Spleen (tissue), 11 donors: ENCODE data around the gene MCM10. TPM values are rescaled to one million over a fixed set of nuclear protein-coding genes. Genes with fewer than 3 reads are reported as not detected.

Experiments
- DNase-seq: peaks from one replicate; pipeline ENCODE4 v3.0.0-alpha.2; 2020
- H3K27ac ChIP-seq, 8 donors: fragments of 200-600 bp; sonication (generic) in 7 of 8; 1 replicate in 4 of 8; 2 replicates in 4 of 8; pipeline versions ENCODE4 v1.5.0 to v1.8.0; 2016 to 2021; ENCODE audit warnings: inconsistent platforms in 4 of 8, mild to moderate bottlenecking in 4 of 8, moderate library complexity in 1 of 8
- H3K27me3 ChIP-seq, 7 donors: fragments of 200-600 bp; sonication (generic) in 6 of 7; replicated peaks in 1 of 7; 1 replicate in 4 of 7; 2 replicates in 3 of 7; pipeline versions ENCODE4 v1.5.0 to v1.8.0; 2016 to 2021; ENCODE audit warnings: inconsistent platforms in 3 of 7, mild to moderate bottlenecking in 1 of 7
- H3K36me3 ChIP-seq, 6 donors: fragments of 200-600 bp; sonication (generic) in 5 of 6; 1 replicate in 4 of 6; 2 replicates in 2 of 6; pipeline versions ENCODE4 v1.5.0 to v1.8.0; 2016 to 2021; ENCODE audit warnings: inconsistent platforms in 2 of 6
- H3K4me1 ChIP-seq, 6 donors: fragments of 200-600 bp; sonication (generic) in 5 of 6; 1 replicate in 3 of 6; 2 replicates in 3 of 6; pipeline versions ENCODE4 v1.5.0 to v1.8.0; 2016 to 2021; ENCODE audit warnings: inconsistent platforms in 3 of 6
- H3K4me3 ChIP-seq, 8 donors: fragments of 200-600 bp; sonication (generic) in 7 of 8; 1 replicate in 4 of 8; 2 replicates in 4 of 8; pipeline versions ENCODE4 v1.5.0 to v1.8.0; 2016 to 2021; ENCODE audit warnings: inconsistent platforms in 4 of 8, mild to moderate bottlenecking in 4 of 8, moderate library complexity in 2 of 8
- H3K9me3 ChIP-seq, 8 donors: fragments of 200-600 bp; sonication (generic) in 7 of 8; 1 replicate in 4 of 8; 2 replicates in 4 of 8; pipeline versions ENCODE4 v1.5.0 to v1.8.0; 2016 to 2021; ENCODE audit warnings: inconsistent platforms in 4 of 8
- POLR2A ChIP-seq, 3 donors: fragments of 450-650 bp; IDR thresholded peaks; one replicate each; pipeline ENCODE4 v1.5.1; 2017; ENCODE audit warnings: antibody characterized with exemption in 3 of 3, mild to moderate bottlenecking in 1 of 3
- POLR2AphosphoS5 ChIP-seq, 3 donors: sonication (generic); formaldehyde crosslinking; IDR thresholded peaks; one replicate each; pipeline ENCODE4 v1.5.1; 2017; ENCODE audit warnings: antibody characterized with exemption in 3 of 3
- WGBS, 5 donors: extraction: QIAGEN DNeasy Blood & Tissue Kit in 3 of 5; methylation state at CpG; one replicate each; pipeline versions ENCODE4 v1.1.5 to v1.1.7; 2013 to 2018; 5-methylcytosine and 5-hydroxymethylcytosine counted together
- intact Hi-C: fragments of 100-400 bp; cut with DNase I; formaldehyde crosslinking; loops from one replicate; pipeline ENCODE4 v1.15.0; 2023; ENCODE audit warnings: low total_unique reads
- polyA plus RNA-seq, 3 donors: library from polyadenylated mRNA; stranded (reverse); fragments of 200-250 nt; gene quantifications; one replicate each; pipeline ENCODE4 v1.2.1, GENCODE V29; 2013
- total RNA-seq, 7 donors: library from RNA; depleted of rRNA in 3 of 7; stranded (reverse); fragments of >200 nt in 3 of 7; fragmentation: NEBNext Ultra II Directional in 4 of 7; extraction: Animal tissue kit (Norgen Biotek cat#: 25700) in 4 of 7; gene quantifications; one replicate each; pipeline versions ENCODE4 v1.1.0 to v1.2.1, GENCODE V29; 2016 to 2021
- TF ChIP-seq, protein P1 (sequence below), 11 experiments: fragments of 200-600 bp in 7 of 11; fragments of 450-650 bp in 4 of 11; sonication (generic) in 4 of 11; IDR thresholded peaks in 8 of 11; conservative IDR thresholded peaks in 3 of 11; 1 replicate in 7 of 11; 2 replicates in 4 of 11; pipeline versions ENCODE4 v1.4.0 to v1.8.0; 2016 to 2021; ENCODE audit warnings: antibody characterized with exemption in 11 of 11, inconsistent platforms in 4 of 11, mild to moderate bottlenecking in 1 of 11
- donor health status: healthy with polysubstance abuse.
- donor health status: DM: no; HTN: no; CAD: no; lungs with moderate emphysema.
- donor health status: DM: no; HTN: no; CAD: no.
- donor health status: Bipolar disorder and iron deficiency.
- donor health status: healthy.
- donor health status: DM: no; HTN: no; CAD: no.
- donor health status: DM: yes; HTN: yes; CAD: no.

The MCM10 gene
- total and polyA plus RNA-seq, 10 donors, result 0.24 to 5.3 (median 1.7) TPM

DNA sequence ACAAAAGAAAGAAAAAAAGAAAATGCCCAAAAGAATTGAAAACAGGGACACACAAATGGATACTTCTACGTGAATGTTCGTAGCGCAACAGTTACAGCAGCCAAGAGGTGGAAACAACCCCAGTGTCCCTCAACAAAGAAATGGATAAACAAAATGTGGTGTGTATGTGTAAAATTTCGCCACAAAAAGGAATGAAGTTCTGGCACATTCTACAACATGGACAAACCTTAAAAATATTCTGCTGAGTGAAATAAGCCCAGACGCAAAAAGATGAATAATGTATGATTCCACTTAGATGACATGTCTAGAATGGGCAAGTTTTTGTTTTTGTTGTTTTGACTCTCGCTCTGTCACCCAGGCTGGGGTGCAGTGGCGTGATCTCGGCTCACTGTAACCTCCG, 61.9 kb downstream of the MCM10 start:
- Histone ChIP-seq H3K4me1 (no peaks in the 10 kb centered on the region), H3K27me3 (no peaks in the 10 kb centered on the region), H3K9me3 (no peaks in the 10 kb centered on the region), H3K27ac (no peak overlapping the region), H3K4me3 (no peak overlapping the region), H3K36me3 (no peaks in the 10 kb centered on the region)
- 90 to 95% (median 91%) methylated on average over 9 of the region's 9 CpGs for WGBS, 5 donors
- no peak for DNase-seq
- intact Hi-C loops, result no loop called here
- TF ChIP-seq POLR2A (IDR thresholded peaks at IDR 0.05) (no peak), POLR2AphosphoS5 (IDR thresholded peaks at IDR 0.05) (no peak)
- TF ChIP-seq, protein P1, sequence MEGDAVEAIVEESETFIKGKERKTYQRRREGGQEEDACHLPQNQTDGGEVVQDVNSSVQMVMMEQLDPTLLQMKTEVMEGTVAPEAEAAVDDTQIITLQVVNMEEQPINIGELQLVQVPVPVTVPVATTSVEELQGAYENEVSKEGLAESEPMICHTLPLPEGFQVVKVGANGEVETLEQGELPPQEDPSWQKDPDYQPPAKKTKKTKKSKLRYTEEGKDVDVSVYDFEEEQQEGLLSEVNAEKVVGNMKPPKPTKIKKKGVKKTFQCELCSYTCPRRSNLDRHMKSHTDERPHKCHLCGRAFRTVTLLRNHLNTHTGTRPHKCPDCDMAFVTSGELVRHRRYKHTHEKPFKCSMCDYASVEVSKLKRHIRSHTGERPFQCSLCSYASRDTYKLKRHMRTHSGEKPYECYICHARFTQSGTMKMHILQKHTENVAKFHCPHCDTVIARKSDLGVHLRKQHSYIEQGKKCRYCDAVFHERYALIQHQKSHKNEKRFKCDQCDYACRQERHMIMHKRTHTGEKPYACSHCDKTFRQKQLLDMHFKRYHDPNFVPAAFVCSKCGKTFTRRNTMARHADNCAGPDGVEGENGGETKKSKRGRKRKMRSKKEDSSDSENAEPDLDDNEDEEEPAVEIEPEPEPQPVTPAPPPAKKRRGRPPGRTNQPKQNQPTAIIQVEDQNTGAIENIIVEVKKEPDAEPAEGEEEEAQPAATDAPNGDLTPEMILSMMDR (IDR thresholded peaks at IDR 0.05 in 8 of 11, conservative IDR thresholded peaks at IDR 0.05 in 3 of 11), result no peak

DNA sequence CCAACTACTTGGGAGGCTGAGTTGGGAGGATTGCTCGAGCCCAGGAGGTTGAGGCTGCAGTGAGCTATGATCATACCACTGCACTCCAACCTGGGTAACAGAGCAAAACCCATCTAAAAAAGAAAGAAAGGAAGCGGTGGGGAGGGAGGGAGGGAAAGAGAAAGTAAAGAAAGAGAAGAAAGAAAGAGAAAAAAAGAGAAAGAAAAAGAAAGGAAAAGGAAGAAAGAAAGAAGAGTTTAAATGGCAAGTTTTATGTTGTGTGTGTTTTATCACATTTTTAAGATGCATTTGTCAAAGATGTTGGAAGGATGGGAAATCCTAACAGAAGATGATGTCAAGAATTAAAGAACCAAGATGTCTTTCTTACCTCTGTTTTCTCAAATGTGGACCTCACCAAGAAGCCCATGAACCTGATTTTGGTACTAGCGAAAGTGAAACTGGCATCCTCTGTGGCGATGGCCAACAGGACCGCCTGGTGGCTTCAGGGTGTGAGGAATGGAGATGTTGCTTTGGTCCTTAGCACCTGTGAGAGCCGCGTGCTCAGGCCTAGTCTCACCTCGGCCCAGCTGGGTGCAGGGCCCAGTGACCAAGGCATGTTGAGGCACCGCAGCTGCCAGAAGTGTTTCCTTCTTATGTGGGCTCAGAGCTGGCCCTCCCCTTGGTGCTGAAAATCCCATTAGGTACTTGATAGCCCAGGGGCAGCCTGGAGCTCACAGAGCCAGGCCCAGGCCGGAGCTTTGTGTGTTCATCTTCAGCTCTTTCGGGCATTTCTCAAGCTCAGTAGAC, 63.0 kb downstream of the MCM10 start:
- intact Hi-C loops, result no loop called here
- no peaks in the 10 kb centered on the region for H3K4me1 ChIP-seq
- H3K36me3 ChIP-seq, result no peaks in the 10 kb centered on the region
- no peak overlapping the region for H3K4me3 ChIP-seq
- WGBS, 5 donors, result 83 to 93% (median 85%) methylated on average over 7 to 11 of the region's 11 CpGs
- DNase-seq, result peak; percentile 33
- no peaks in the 10 kb centered on the region for H3K9me3 ChIP-seq
- no peaks in the 10 kb centered on the region for H3K27me3 ChIP-seq
- TF ChIP-seq POLR2AphosphoS5 (IDR thresholded peaks at IDR 0.05) (no peak), POLR2A (IDR thresholded peaks at IDR 0.05) (no peak)
- TF ChIP-seq, protein P1 (IDR thresholded peaks at IDR 0.05 in 8 of 11, conservative IDR thresholded peaks at IDR 0.05 in 3 of 11), result no peak
- no peak overlapping the region for H3K27ac ChIP-seq

DNA sequence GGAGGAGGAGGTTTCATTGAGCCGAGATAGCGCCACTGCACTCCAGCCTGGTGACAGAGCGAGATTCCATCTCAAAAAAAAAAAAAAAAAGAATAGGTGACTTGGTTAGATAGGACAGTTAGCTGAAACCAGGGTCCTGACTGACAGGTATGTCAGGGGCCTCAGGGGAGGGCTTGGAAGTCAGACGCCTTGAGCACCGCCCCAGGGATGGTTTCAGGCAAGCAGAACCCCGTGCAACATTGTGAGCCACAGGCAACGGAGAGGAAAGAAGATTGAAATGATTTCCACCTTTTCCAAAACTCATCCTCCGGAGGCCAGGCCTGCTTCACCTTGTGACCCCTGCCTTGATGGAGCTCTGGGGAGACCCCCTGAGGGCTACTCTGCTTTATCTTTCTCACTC, 64.2 kb downstream of the MCM10 start:
- Histone ChIP-seq H3K4me1 (no peaks in the 10 kb centered on the region), H3K9me3 (no peaks in the 10 kb centered on the region), H3K27ac (no peak overlapping the region), H3K36me3 (no peaks in the 10 kb centered on the region), H3K27me3 (no peaks in the 10 kb centered on the region), H3K4me3 (no peak overlapping the region)
- 87 to 95% (median 90%) methylated on average over 8 of the region's 8 CpGs for WGBS, 5 donors
- DNase-seq, result peak; percentile 28
- TF ChIP-seq POLR2AphosphoS5 (IDR thresholded peaks at IDR 0.05) (no peak), POLR2A (IDR thresholded peaks at IDR 0.05) (no peak)
- TF ChIP-seq, protein P1 (IDR thresholded peaks at IDR 0.05 in 8 of 11, conservative IDR thresholded peaks at IDR 0.05 in 3 of 11), result no peak
- intact Hi-C loops, result no loop called here

DNA sequence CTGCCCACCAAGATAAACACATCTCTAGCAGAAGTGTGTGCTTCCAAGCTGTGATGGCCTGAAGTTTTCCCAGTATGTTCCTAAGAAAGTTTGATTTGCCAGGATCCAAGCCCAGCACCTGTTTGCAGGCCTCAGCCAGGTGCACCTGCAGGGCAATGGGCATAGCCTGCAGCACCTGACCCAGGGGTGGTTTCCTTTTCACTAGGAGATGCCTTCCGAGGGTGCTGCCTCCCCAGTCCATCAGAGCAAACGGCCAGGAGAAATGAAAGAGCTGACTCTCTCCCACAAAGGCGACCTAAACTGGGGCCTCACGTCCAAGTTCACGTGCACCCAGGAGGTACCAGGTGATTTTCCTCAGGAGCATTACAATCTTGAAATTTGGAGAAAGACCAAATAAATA, 65.7 kb downstream of the MCM10 start:
- no peaks in the 10 kb centered on the region for H3K36me3 ChIP-seq
- WGBS, 5 donors, result 86 to 95% (median 91%) methylated on average over 5 of the region's 5 CpGs
- no peaks in the 10 kb centered on the region for H3K9me3 ChIP-seq
- no peak overlapping the region for H3K4me3 ChIP-seq
- no peaks in the 10 kb centered on the region for H3K27me3 ChIP-seq
- peak; percentile 11 for DNase-seq
- H3K4me1 ChIP-seq, result no peaks in the 10 kb centered on the region
- intact Hi-C loops, result no loop called here
- no peak overlapping the region for H3K27ac ChIP-seq
- TF ChIP-seq, protein P1 (IDR thresholded peaks at IDR 0.05 in 8 of 11, conservative IDR thresholded peaks at IDR 0.05 in 3 of 11), result no peak
- TF ChIP-seq POLR2AphosphoS5 (IDR thresholded peaks at IDR 0.05), result no peak
- no peak for TF ChIP-seq POLR2A (IDR thresholded peaks at IDR 0.05)
